ENCODE data around the gene BCL2A1.
"Not testable (repeated sequence)": the region's sequence is repeated elsewhere in the genome, so short reads cannot be mapped to it uniquely, and the experiment has no call there.

BCL2A1 gene

DNA sequence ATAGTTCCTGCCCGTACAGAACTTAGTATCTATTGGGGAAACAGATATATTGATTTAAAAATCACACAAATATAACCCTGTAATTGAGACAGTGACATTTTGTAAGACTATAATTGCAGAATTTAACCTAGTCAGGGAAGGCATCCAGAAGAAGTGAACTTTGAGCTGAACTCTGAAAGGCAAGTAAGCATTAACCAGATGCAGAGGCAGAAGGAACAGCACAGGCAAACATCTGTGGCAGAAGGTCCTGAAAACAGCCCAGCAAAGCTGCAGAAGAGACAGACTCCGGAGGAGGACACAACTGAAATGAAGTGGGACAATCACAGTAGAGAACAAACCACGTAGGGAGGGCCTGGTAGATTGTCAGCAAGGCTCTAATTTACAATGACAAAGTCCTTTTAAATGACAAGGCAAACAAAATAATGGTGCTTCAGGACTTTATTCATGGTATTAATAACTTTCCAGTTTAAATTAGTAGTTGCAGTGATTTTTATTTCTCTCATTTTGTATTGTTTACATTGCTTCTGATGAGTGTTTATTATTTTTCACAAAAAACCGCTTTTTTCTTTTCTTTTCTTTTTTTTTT is 14.5 kb downstream of the BCL2A1 start:
- no peak for DNase-seq

- DNase-seq = no peak
Measured at GRCh38 chr15:79954661-79955060, 16.3 kb downstream of the BCL2A1 start.

GRCh38 chr15:79953951-79954444 is 17.0 kb downstream of the BCL2A1 start:
- DNase-seq = no peak

- no peak for DNase-seq
Measured at GRCh38 chr15:79952329-79952728, 18.7 kb downstream of the BCL2A1 start.

DNA sequence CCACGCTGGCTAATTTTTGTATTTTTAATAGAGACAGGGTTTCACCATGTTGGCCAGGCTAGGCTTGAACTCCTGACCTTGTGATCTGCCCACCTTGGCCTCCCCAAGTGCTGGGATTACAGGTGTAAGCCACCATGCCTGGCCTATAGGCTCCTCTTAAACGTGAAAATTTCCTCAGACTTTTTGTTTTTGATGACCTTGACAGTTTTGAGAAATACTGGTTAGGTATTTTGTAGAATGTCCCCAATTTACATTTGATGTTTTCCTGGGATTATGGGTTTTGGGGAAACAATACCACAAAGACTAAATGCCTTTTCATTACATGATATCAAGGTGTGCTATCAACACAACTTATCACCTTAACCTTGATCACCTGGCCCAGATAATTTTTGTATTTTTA is 20.7 kb downstream of the BCL2A1 start:
- DNase-seq = no peak

DNA sequence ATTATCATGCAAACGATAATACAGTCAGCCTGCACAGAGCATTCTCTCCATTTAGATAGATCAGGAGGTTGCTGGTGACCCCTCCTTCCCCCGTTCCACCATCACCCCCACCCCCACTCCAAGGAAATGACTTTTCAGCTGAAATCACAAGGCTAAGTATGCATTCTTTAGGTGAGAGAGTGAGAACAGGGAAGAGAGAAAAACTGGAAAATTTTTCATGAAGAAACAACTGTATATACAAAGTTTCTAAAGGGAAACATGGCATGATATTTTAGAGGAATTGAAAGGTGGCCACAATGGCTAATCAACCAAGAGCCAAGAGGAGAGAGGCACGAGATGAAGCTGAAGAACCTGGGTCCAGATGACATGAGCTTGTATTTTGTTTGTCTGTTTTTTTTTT is 22.2 kb downstream of the BCL2A1 start:
- DNase-seq = no peak

DNA sequence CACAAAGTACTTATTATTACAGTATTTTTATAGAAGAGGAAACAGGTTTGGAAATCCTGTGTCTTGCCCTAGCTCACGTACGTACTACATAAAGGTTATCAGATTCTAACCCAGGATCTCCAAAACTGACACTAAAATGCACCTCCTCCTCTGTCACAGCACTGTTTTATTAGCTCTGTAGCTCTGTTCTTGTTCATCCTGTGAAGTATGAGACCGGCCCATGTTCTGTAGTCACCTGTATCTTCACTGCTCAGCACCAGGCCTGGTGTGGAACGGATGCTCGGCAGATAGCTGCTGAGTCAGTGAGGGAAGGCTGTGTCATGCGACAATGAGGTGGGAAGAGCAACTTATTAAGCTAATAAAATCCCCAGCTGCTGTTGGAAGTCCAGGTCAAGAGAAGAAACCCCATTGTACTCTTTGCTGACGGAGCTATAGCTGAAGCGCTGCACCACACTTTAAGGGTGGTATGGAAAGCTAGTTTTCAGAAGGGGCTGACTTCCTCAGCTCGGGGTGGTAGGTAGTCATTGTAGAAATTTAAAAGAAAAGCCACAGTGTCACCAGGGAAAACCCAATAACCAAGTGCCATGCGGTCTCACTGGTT is 22.8 kb downstream of the BCL2A1 start:
- no peak for DNase-seq

- DNase-seq = no peak
Measured at GRCh38 chr15:79947009-79947408, 24.0 kb downstream of the BCL2A1 start.

DNA sequence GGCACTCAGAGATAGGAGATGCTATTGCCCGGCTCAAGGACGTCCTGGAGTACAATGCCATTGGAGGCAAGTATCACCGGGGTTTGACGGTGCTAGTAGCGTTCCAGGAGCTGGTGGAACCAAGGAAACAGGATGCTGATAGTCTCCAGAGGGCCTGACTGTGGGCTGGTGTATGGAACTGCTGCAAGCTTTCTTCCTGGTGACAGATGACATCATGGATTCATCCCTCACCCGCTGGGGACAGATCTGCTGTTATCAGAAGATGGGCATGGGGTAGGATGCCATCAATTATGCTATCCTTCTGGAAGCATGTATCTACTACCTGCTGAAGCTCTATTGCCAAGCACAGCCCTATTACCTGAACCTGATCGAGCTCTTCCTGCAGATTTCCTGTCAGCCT is 26.4 kb downstream of the BCL2A1 start:
- DNase-seq = no peak

DNA sequence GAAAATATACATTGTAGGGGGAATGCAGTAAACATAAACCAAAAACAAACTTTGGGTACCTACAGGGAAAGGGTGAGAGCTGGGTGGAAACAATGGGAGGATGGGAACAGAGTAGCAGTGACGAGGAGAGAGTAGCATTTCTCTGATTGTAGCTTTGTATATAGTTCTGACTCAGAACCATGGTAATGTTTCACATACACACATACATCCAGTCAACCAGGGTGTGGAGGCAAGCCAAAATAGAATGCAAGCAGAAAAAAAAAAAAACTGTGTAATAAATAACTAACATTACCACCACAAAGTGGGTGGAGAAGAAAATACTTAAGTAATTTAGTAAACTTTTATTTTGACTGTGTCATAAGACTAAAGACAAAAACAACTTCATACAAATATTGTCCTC is 27.2 kb downstream of the BCL2A1 start:
- no peak for DNase-seq

DNA sequence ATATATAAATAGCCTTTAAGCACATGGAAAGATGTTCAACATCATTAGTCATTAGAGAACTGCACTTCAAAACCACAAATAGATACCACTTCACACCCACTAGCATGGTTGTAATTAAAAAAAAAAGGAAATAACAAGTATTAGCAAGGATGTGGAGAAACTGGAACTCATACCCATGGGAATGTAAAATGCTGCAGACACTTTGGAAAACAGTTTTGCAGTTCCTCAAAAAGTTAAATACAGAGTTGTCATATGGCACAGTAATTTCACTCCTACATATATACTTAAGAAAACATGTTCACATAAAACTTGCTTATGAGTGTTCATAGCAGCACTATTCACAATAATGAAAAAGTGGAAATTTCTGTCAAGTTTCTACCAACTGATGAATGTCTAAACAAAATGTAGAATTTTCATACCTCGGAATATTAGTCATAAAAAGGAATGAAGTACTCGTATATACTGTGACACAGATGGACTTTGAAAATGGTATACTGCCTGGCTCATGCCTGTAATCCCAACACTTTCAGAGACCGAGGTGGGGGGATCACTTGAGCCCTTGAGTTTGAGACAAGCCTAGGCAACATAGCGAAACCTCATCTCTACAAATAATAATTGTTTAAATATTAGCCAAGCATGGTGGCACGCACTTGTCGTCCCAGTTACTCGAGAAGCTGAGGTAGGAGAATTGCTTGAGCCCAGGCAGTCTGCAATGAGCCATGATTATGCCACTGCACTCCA is 28.1 kb downstream of the BCL2A1 start:
- DNase-seq = no peak

DNA sequence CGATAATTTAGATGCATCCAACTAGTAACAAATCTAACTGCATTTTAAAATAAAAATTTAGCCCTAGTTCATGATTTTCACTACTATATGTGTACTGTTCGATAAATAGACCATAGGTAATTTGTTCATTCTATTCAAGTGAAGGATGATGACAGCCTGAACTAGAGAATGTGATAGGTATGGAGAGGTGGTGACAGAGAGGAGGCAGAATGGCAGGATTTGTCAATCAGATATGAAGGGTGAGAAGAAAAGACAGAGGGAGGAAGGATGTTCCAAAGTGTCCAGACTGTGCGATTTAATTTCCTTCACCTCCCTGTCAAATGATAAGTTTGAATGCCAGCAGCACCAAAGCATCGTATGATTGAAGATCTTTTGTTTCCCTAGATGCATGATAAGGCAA is 31.6 kb downstream of the BCL2A1 start:
- no peak for DNase-seq

DNA sequence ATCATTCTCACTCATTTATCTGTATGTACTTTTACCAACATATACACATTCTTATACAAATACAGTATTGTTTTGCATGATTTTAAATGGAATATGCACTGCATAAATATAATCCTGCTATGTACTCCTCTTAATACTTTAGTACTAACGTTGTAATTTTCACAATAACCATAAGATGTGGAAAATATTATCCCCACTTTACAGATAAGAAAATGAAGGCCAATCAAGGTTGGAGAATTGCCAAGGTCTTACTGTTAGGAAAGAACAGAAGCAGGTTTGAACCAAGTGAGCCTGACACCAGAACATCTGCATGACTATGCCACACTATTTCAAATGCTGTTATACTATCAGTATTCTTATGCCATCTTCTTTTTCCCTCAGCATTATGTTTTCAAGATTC is 32.9 kb downstream of the BCL2A1 start:
- DNase-seq = no peak

GRCh38 chr15:79935556-79936201 is 35.3 kb downstream of the BCL2A1 start:
- not testable (repeated sequence) for DNase-seq

DNA sequence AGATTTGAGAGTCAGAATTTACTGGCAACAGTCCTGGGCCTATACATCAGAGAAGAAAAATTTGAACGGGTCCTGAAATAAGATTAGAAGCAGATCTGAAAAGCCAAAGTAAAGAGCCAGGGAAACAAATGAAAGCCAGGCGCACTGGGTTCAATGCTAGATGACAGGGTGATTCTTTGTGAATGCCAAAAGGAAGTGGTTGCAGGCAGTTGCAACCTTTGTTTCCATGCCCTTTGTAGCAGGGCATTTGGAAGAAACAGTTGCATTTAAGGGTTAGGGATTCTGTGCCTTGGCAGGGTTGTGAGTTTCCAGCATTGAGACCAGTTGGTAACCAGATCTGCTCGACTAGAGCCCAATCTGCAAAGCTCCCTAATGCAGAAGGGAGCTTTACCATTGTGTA is 37.8 kb downstream of the BCL2A1 start:
- DNase-seq = no peak

- DNase-seq = no peak
Measured at GRCh38 chr15:79932447-79932846, 38.5 kb downstream of the BCL2A1 start.

DNA sequence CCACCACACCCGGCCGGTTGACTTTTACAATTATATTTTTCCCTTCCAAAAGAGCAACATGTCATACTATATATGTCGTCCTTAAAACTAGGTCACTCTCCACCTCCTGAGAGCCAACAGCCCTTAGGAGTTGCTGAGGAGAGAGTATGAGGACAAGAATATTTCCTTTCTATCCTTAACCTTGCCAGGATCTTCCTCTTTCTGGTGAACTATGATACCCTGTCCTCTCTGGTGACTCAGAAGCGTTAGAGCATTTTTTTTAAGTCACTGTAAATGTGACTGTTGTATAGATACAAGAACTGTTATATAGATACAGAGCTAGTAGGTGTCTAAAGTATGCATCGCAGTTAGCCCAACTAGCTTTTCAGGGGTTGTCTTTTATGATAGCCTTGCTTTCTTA is 40.5 kb downstream of the BCL2A1 start:
- DNase-seq = no peak

- no peak for DNase-seq
Measured at GRCh38 chr15:79929412-79929811, 41.6 kb downstream of the BCL2A1 start.

- not testable (repeated sequence) for DNase-seq
Measured at GRCh38 chr15:79926116-79926515, 44.9 kb downstream of the BCL2A1 start.

- no peak for DNase-seq
Measured at GRCh38 chr15:79924379-79924778, 46.6 kb downstream of the BCL2A1 start.

DNA sequence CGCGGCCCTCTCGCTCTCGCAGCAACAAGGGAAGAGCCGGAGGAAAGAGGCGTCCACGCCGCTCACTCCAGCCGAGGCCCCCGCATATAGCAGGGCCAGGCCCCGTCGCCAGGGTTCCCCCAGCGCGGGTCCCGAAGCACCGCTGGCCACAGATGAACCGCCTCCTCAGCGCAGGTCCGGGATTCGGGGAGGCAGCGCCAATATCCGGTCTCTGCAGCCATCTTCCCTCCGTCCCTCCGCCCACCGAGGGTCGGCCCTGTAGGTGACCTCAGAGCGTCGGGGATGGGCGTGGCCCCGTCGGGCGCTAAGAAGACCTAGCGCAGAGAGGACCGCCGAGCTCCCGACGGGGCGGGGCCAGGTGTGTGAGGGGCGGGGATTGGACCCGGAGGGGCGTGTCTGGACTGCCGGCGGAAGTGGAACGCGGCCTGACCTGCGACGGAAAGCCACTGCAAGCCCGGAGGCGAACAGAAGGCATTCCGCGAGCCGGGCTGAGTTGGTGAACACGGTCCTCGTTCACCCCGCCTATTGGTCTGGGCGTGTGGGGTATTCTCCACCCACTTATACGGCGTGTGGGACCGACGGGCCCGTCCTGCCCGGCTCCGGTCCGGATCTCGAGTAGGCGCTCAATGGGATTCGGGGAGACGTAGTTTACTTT is 47.4 kb downstream of the BCL2A1 start:
- peak; percentile 96 for DNase-seq

- peak; percentile 71 for DNase-seq
Measured at GRCh38 chr15:79923079-79923514, 47.9 kb downstream of the BCL2A1 start.

GRCh38 chr15:79922512-79923078 is 48.4 kb downstream of the BCL2A1 start:
- DNase-seq = no peak

Data from right hindlimb (tissue), 1 donor.